Tibial nerve (tissue), 4 donors: Measurements from ENCODE around the gene PBRM1.

Experiments used
- EP300 ChIP-seq, 2 donors: sonication (generic); formaldehyde crosslinking; IDR thresholded peaks; one replicate each; pipeline ENCODE4 v1.6.1; 2017; ENCODE audit warnings: antibody characterized with exemption in 2 of 2, mild to moderate bottlenecking in 1 of 2
- TF ChIP-seq, protein P1 (sequence below), 5 experiments: fragments of 200-600 bp in 3 of 5; fragments of 450-650 bp in 2 of 5; sonication (generic) in 3 of 5; IDR thresholded peaks; one replicate each; pipeline ENCODE4 v1.5.1; 2016 to 2019; ENCODE audit warnings: antibody characterized with exemption in 5 of 5, mild to moderate bottlenecking in 3 of 5, moderate library complexity in 2 of 5

DNA sequence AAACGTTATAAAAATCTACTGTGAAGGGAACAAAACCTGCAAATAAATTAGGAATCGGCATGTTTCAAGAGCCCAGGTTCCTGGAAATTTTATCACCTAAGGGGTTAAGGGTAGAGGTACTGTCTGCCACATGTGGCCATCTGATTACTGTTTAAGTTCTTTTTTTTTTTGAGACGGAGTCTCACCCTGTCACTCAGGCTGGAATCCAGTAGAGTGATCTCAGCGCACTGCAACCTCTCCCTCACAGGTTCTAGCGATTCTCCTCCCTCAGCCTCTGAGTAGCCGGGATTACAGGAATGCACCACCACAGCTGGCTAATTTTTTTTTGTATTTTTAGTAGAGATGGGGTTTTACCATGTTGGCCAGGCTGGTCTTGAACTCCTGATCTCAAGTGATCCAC, 113.5 kb downstream of the PBRM1 start:
- TF ChIP-seq, protein P1, sequence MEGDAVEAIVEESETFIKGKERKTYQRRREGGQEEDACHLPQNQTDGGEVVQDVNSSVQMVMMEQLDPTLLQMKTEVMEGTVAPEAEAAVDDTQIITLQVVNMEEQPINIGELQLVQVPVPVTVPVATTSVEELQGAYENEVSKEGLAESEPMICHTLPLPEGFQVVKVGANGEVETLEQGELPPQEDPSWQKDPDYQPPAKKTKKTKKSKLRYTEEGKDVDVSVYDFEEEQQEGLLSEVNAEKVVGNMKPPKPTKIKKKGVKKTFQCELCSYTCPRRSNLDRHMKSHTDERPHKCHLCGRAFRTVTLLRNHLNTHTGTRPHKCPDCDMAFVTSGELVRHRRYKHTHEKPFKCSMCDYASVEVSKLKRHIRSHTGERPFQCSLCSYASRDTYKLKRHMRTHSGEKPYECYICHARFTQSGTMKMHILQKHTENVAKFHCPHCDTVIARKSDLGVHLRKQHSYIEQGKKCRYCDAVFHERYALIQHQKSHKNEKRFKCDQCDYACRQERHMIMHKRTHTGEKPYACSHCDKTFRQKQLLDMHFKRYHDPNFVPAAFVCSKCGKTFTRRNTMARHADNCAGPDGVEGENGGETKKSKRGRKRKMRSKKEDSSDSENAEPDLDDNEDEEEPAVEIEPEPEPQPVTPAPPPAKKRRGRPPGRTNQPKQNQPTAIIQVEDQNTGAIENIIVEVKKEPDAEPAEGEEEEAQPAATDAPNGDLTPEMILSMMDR (IDR thresholded peaks at IDR 0.05) = no peak
- TF ChIP-seq EP300 (IDR thresholded peaks at IDR 0.05) = no peak
